Loucy (cell line): ENCODE results near the gene SKI.

Experiments
- H2AFZ ChIP-seq: fragments of 200-600 bp; sonication (generic); 2 replicates; pipeline ENCODE4 v1.6.0; 2016; ENCODE audit warnings: antibody characterized with exemption, mild to moderate bottlenecking, low read length, moderate library complexity
- H3F3A ChIP-seq: fragments of 200-600 bp; 2 replicates; pipeline ENCODE4 v1.6.0; 2016; ENCODE audit warnings: antibody characterized with exemption, low read depth, mild to moderate bottlenecking
- H3K27me3 ChIP-seq: fragments of 200-600 bp; sonication (generic); 2 replicates; pipeline ENCODE4 v1.6.1; 2014; ENCODE audit warnings: low read length, mild to moderate bottlenecking; ENCODE audit not compliant: insufficient read depth, poor library complexity, severe bottlenecking
- H3K36me3 ChIP-seq: fragments of 200-600 bp; sonication (generic); 2 replicates; pipeline ENCODE4 v1.6.1; 2016; ENCODE audit warnings: low read length; ENCODE audit not compliant: insufficient read depth
- H3K4me1 ChIP-seq: fragments of 200-600 bp; sonication (generic); 2 replicates; pipeline ENCODE4 v1.5.1; 2014; ENCODE audit warnings: low read length, mild to moderate bottlenecking; ENCODE audit not compliant: insufficient read depth, poor library complexity, severe bottlenecking
- H3K4me2 ChIP-seq: fragments of 200-600 bp; sonication (generic); 2 replicates; pipeline ENCODE4 v1.6.0; 2014; ENCODE audit warnings: antibody characterized with exemption, low read length, low read depth, mild to moderate bottlenecking; ENCODE audit not compliant: poor library complexity, severe bottlenecking
- H3K4me3 ChIP-seq: fragments of 200-600 bp; sonication (generic); 2 replicates; pipeline ENCODE4 v1.5.1; 2014; ENCODE audit warnings: low read length, mild to moderate bottlenecking, mixed read lengths; ENCODE audit not compliant: poor library complexity, severe bottlenecking
- H3K79me2 ChIP-seq: fragments of 200-600 bp; sonication (generic); 2 replicates; pipeline ENCODE4 v1.6.1; 2014; ENCODE audit warnings: low read length; ENCODE audit not compliant: insufficient read depth
- H3K9ac ChIP-seq: fragments of 200-600 bp; sonication (generic); 2 replicates; pipeline ENCODE4 v1.6.0; 2014; ENCODE audit warnings: mild to moderate bottlenecking, low read depth, low read length, moderate library complexity; ENCODE audit not compliant: poor library complexity, severe bottlenecking
- H3K9me2 ChIP-seq: fragments of 200-600 bp; sonication (generic); replicated peaks from 2 replicates; pipeline ENCODE4 v1.6.1; 2016; ENCODE audit warnings: low read depth, low read length, mixed read lengths
- H3K9me3 ChIP-seq: fragments of 200-600 bp; sonication (generic); 2 replicates; pipeline ENCODE4 v1.6.1; 2014; ENCODE audit warnings: mild to moderate bottlenecking, antibody characterized with exemption, low read length, low read depth; ENCODE audit not compliant: insufficient read depth
- H4K20me1 ChIP-seq: fragments of 200-600 bp; sonication (generic); 2 replicates; pipeline ENCODE4 v1.6.0; 2014; ENCODE audit warnings: antibody characterized with exemption, low read length, mild to moderate bottlenecking; ENCODE audit not compliant: insufficient read depth, poor library complexity, severe bottlenecking
- EZH2phosphoT487 ChIP-seq: fragments of 200-600 bp; IDR thresholded peaks from 2 replicates; pipeline ENCODE4 v1.6.1; 2018; ENCODE audit warnings: antibody characterized with exemption, mild to moderate bottlenecking, moderate library complexity, borderline replicate concordance
- TF ChIP-seq, protein P1 (sequence below): fragments of 200-600 bp; sonication (generic); conservative IDR thresholded peaks from 2 replicates; pipeline ENCODE4 v1.5.1; 2014; ENCODE audit warnings: mild to moderate bottlenecking, antibody characterized with exemption, low read length

SKI gene

GRCh38 chr1:2248127-2248826, 20.2 kb downstream of the SKI start:
- peaks cover 81% of the 10 kb centered on the region for H3K79me2 ChIP-seq
- no peaks in the 10 kb centered on the region for H3K27me3 ChIP-seq
- no peaks in the 10 kb centered on the region for H3K9me3 ChIP-seq
- no peak overlapping the region for H3K4me2 ChIP-seq
- H2AFZ ChIP-seq = no peak overlapping the region
- TF ChIP-seq EZH2phosphoT487 = no peak
- TF ChIP-seq, protein P1, sequence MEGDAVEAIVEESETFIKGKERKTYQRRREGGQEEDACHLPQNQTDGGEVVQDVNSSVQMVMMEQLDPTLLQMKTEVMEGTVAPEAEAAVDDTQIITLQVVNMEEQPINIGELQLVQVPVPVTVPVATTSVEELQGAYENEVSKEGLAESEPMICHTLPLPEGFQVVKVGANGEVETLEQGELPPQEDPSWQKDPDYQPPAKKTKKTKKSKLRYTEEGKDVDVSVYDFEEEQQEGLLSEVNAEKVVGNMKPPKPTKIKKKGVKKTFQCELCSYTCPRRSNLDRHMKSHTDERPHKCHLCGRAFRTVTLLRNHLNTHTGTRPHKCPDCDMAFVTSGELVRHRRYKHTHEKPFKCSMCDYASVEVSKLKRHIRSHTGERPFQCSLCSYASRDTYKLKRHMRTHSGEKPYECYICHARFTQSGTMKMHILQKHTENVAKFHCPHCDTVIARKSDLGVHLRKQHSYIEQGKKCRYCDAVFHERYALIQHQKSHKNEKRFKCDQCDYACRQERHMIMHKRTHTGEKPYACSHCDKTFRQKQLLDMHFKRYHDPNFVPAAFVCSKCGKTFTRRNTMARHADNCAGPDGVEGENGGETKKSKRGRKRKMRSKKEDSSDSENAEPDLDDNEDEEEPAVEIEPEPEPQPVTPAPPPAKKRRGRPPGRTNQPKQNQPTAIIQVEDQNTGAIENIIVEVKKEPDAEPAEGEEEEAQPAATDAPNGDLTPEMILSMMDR = no peak
- H4K20me1 ChIP-seq = peaks cover 5% of the 10 kb centered on the region
- H3K4me3 ChIP-seq = no peak overlapping the region
- H3K4me1 ChIP-seq = no peaks in the 10 kb centered on the region
- H3F3A ChIP-seq = no peaks in the 10 kb centered on the region
- no peaks in the 10 kb centered on the region for H3K9me2 ChIP-seq
- no peaks in the 10 kb centered on the region for H3K36me3 ChIP-seq
- H3K9ac ChIP-seq = no peak overlapping the region

DNA sequence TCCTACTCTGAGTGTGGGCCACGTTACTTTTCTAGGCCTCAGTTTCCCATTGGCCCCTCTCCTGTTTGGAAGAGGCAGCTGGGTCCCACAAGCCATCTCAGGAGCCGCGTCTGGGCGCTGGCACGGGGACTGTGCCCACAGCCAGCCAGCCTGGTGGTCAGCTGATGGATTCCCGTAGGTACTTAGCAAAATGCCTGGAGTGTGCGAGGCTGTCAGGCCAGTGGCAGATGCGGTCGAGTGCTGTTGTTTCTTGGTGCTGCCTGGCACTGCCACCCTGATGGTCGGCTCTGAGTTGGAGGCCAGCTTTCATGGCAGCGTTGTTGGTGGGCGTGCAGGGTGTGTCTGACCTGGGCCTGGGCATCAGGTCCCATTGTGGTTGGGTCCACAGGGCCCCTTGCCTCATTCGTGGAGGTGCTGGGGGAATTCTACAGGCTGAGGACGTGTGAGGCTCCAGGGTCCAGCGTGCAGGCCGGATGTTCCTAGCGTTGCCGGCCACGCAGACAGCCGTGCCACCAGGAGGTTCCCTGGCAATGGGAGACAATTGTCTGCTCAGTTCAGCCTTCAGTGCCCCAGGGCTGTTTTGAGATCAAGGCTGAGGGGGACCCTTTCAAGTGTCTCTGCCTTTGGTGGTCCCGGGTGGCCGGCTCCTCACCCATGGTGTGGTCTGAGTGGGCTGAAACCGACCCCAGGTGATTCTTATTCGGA, 20.9 kb downstream of the SKI start:
- no peaks in the 10 kb centered on the region for H3K9me2 ChIP-seq
- H3K36me3 ChIP-seq = no peaks in the 10 kb centered on the region
- H3K9me3 ChIP-seq = no peaks in the 10 kb centered on the region
- no peaks in the 10 kb centered on the region for H3K4me1 ChIP-seq
- H2AFZ ChIP-seq = no peak overlapping the region
- peaks cover 84% of the 10 kb centered on the region for H3K79me2 ChIP-seq
- H3K4me2 ChIP-seq = no peak overlapping the region
- peaks cover 5% of the 10 kb centered on the region for H4K20me1 ChIP-seq
- H3F3A ChIP-seq = no peaks in the 10 kb centered on the region
- H3K27me3 ChIP-seq = no peaks in the 10 kb centered on the region
- H3K9ac ChIP-seq = no peak overlapping the region
- TF ChIP-seq, protein P1 = no peak
- no peak for TF ChIP-seq EZH2phosphoT487
- H3K4me3 ChIP-seq = no peak overlapping the region

DNA sequence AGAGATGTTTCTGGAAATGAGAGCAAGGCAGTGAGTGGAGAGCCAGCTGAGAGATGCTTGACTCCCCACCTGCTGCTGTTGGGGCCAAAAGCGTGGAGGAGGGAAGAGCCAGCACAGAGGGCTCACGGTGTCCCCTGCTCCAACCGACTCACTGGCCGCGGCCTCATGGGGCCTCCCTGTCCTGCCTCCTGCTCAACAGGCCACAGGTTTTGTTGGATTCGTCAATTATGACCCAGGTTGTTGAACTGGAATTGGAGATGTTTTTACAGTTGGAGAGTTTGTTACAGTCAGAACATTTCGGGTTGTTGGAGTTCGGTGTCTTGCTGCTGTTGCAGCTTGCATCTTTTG, 21.4 kb downstream of the SKI start:
- Histone ChIP-seq H3F3A (no peaks in the 10 kb centered on the region; the same call in 1 of the 2 replicates), H3K4me2 (no peak overlapping the region), H3K4me1 (peaks cover 5% of the 10 kb centered on the region), H3K79me2 (peaks cover 85% of the 10 kb centered on the region), H3K27me3 (no peaks in the 10 kb centered on the region), H4K20me1 (peaks cover 5% of the 10 kb centered on the region), H3K36me3 (no peaks in the 10 kb centered on the region), H3K9me3 (no peaks in the 10 kb centered on the region), H3K4me3 (no peak overlapping the region), H3K9me2 (no peaks in the 10 kb centered on the region), H2AFZ (no peak overlapping the region), H3K9ac (no peak overlapping the region)
- no peak for TF ChIP-seq EZH2phosphoT487
- TF ChIP-seq, protein P1 = no peak
